Gastrocnemius medialis (tissue), 4 donors: Measurements from ENCODE around the gene DVL2. TPM values are rescaled to one million over a fixed set of nuclear protein-coding genes. Genes with fewer than 3 reads are reported as not detected.
A peak's percentile ranks its signal among the peaks of the same experiment; 100 is the strongest.

ENCODE experiments used
- ATAC-seq, 2 donors: fragments of 150-250 bp; one replicate each; pipeline ENCODE4 v1.9.1; 2016
- DNase-seq, 2 donors: peaks; one replicate each; pipeline ENCODE4 v3.0.0-alpha.2; 2019
- H3K27ac ChIP-seq, 4 donors: fragments of 200-600 bp; sonication (generic); 1 replicate in 1 of 4; 2 replicates in 3 of 4; pipeline ENCODE4 v1.5.1; 2016 to 2018; ENCODE audit warnings: mild to moderate bottlenecking in 2 of 4, moderate library complexity in 1 of 4
- H3K27me3 ChIP-seq, 3 donors: fragments of 200-600 bp; sonication (generic) in 2 of 3; 1 replicate in 1 of 3; 2 replicates in 2 of 3; pipeline versions ENCODE4 v1.5.1 to v1.6.0; 2016 to 2019; ENCODE audit warnings: mild to moderate bottlenecking in 1 of 3, moderate library complexity in 1 of 3
- H3K36me3 ChIP-seq, 2 donors: fragments of 200-600 bp; sonication (generic) in 1 of 2; one replicate each; pipeline ENCODE4 v1.5.1; 2017 to 2018
- H3K4me1 ChIP-seq, 2 donors: fragments of 200-600 bp; sonication (generic) in 1 of 2; one replicate each; pipeline ENCODE4 v1.5.1; 2016 to 2017; ENCODE audit warnings: mild to moderate bottlenecking in 2 of 2
- H3K4me3 ChIP-seq, 4 donors: fragments of 200-600 bp; sonication (generic) in 3 of 4; 1 replicate in 1 of 4; 2 replicates in 3 of 4; pipeline ENCODE4 v1.5.1; 2016 to 2019; ENCODE audit warnings: mild to moderate bottlenecking in 2 of 4
- H3K9me3 ChIP-seq, 3 donors: fragments of 200-600 bp; sonication (generic) in 2 of 3; 1 replicate in 1 of 3; 2 replicates in 2 of 3; pipeline ENCODE4 v1.5.1; 2016 to 2019
- POLR2A ChIP-seq, 2 donors: fragments of 450-650 bp; IDR thresholded peaks; one replicate each; pipeline ENCODE4 v1.6.1; 2017; ENCODE audit warnings: antibody characterized with exemption in 2 of 2, mild to moderate bottlenecking in 2 of 2, moderate library complexity in 2 of 2
- in situ Hi-C, 4 donors: fragments of 200-750 bp; cut with MboI; loops; one replicate each; pipeline versions ENCODE4 v1.15.0 to v1.8.0; 2017; ENCODE audit warnings: low sequenced_read_pairs in 4 of 4
- intact Hi-C: fragments of 100-400 bp; cut with DNase I; formaldehyde crosslinking; loops from one replicate; pipeline ENCODE4 v1.15.1; 2023; ENCODE audit warnings: low total_unique reads
- total RNA-seq, 4 donors: library from RNA; depleted of rRNA; stranded (reverse); fragments of >200 nt; gene quantifications; one replicate each; pipeline versions ENCODE4 v1.1.0 to v1.2.3, GENCODE V29; 2016
- TF ChIP-seq, protein P1 (sequence below), 5 experiments: fragments of 450-650 bp in 3 of 5; fragments of 200-600 bp in 2 of 5; sonication (generic) in 2 of 5; IDR thresholded peaks in 4 of 5; conservative IDR thresholded peaks in 1 of 5; 1 replicate in 4 of 5; 2 replicates in 1 of 5; pipeline ENCODE4 v1.5.1; 2016 to 2019; ENCODE audit warnings: antibody characterized with exemption in 5 of 5, mild to moderate bottlenecking in 3 of 5, moderate library complexity in 3 of 5

Gene DVL2
- total RNA-seq, 4 donors from 2014 or later, result 15.5 to 22.6 (median 20.5) TPM

DNA sequence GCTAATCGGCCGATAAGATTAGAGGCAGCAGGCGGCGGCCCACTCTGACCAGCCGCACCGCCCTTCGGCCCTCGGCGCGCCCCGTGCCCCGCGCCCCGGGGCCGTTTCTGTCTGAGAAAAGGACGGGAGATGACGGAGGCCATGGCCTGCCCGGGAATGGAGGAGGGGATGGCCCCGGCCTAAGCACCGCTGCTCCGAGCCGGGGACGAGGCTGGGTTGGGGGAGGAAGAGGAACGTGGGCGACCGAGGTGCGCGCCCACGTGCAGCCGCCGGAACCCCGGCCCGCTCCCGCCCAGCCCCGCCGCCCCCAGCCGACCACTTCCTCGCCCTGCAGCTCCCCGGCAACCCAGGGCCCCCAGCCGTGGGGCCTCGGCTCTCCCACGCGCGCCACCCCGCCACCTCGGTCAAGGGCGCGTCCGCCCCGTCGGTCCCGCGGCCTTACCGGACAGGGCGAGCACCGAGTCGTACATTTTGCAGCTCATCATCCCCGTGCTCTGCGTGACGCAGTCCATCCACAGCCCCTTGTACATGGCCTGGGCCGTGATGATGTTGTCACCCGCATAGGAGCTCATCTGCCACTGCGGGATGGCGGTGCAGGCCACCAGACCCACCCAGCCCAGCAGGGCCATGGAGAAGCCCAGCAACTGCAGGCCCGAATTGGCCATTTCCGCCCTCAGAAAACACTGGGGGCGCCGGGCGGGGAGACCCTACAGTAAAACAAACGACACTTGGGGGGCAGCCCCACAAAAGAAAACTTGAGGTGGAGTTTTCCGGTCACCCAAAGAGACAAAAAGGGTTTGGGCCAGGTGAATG, 27.3 kb upstream of the DVL2 start:
- peaks cover 0 to 34% of the 10 kb centered on the region in 2 donors for H3K36me3 ChIP-seq
- DNase-seq (no peak), ATAC-seq (peak; percentile 16 to 39)
- H3K9me3 ChIP-seq, result no peaks in the 10 kb centered on the region
- peak overlapping the region in 1 of 4 donors; percentile 11 for H3K27ac ChIP-seq
- H3K4me1 ChIP-seq, result peaks cover 5 to 9% of the 10 kb centered on the region in 2 donors
- intact Hi-C loops (no loop called here), in situ Hi-C loops (no loop called here)
- peaks cover 41 to 52% (median 43%) of the 10 kb centered on the region in 3 donors for H3K27me3 ChIP-seq
- TF ChIP-seq POLR2A (IDR thresholded peaks at IDR 0.05), result no peak
- TF ChIP-seq, protein P1, sequence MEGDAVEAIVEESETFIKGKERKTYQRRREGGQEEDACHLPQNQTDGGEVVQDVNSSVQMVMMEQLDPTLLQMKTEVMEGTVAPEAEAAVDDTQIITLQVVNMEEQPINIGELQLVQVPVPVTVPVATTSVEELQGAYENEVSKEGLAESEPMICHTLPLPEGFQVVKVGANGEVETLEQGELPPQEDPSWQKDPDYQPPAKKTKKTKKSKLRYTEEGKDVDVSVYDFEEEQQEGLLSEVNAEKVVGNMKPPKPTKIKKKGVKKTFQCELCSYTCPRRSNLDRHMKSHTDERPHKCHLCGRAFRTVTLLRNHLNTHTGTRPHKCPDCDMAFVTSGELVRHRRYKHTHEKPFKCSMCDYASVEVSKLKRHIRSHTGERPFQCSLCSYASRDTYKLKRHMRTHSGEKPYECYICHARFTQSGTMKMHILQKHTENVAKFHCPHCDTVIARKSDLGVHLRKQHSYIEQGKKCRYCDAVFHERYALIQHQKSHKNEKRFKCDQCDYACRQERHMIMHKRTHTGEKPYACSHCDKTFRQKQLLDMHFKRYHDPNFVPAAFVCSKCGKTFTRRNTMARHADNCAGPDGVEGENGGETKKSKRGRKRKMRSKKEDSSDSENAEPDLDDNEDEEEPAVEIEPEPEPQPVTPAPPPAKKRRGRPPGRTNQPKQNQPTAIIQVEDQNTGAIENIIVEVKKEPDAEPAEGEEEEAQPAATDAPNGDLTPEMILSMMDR (IDR thresholded peaks at IDR 0.05 in 4 of 5, conservative IDR thresholded peaks at IDR 0.05 in 1 of 5), result no peak
- H3K4me3 ChIP-seq, result peak overlapping the region; percentile 52 to 63 (median 53)

DNA sequence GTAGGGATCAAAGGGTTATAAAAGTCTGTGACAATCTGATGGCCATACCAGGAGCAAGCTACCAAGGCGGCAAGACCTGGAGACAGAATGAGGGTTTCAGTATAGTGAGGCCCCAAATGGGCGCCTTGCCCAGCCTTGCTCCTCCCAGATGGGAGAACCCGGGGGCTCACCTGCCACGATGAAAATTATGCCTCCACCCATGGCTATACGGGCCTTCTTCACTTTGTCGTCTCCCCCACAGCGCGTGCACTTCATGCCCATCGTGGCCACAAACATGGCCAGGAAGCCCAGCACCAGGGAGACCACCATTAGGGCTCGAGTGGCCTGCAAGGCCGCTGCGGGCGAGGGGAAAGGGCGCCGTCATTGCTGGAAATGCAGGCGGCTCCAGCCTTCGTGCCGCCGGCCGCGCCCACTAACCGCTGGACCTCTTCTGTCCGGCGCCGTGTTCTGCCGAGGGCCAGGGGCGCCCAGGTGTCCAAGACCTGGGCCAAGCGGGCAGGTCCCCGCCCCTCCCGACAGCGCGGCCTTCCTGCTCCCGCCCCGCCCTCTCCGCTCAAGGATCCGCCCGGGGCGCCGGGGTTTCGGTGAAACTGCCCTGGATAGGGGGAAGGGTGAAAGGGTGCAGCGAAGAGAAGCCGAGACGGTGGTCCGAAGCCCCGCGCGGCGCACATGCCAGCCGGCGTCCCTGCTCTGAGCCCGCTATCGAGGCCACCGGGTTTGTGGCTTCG, 26.5 kb upstream of the DVL2 start:
- in situ Hi-C loops, result no loop called here
- Histone ChIP-seq H3K4me1 (peaks cover 5 to 9% of the 10 kb centered on the region in 2 donors), H3K27me3 (peaks cover 41 to 48% (median 43%) of the 10 kb centered on the region in 3 donors), H3K9me3 (no peaks in the 10 kb centered on the region), H3K27ac (peak overlapping the region in 1 of 4 donors; percentile 11), H3K36me3 (peaks cover 0 to 42% of the 10 kb centered on the region in 2 donors), H3K4me3 (peak overlapping the region; percentile 52 to 63 (median 53))
- no peak for DNase-seq
- TF ChIP-seq POLR2A (IDR thresholded peaks at IDR 0.05), result no peak
- TF ChIP-seq, protein P1 (IDR thresholded peaks at IDR 0.05 in 4 of 5, conservative IDR thresholded peaks at IDR 0.05 in 1 of 5), result no peak
- ATAC-seq, result peak in 1 of 2 donors; percentile 44
- intact Hi-C loops, result no loop called here

DNA sequence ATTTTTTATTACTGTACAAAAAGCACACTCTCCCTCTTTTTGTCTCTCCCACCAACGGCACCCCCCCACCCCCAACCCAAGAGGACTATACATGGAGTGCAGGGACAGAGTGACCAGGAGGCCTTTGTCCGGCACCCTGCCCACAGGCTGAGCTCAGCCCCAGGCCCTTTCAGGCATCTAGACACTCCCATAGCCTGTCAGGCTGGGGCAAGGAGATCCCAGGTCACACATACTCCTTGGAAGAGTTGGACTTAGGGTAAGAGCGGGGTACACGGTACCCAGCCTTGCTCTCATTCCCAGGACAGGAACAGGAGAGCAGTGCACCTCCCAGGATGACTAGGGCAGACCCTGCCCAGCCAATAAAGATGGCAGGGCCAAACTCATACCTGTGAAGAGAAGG, 25.8 kb upstream of the DVL2 start:
- no peak overlapping the region for H3K27ac ChIP-seq
- DNase-seq, result no peak
- no peaks in the 10 kb centered on the region for H3K9me3 ChIP-seq
- H3K36me3 ChIP-seq, result peaks cover 0 to 49% of the 10 kb centered on the region in 2 donors
- H3K4me3 ChIP-seq, result no peak overlapping the region
- no peak for ATAC-seq
- peaks cover 41 to 45% (median 43%) of the 10 kb centered on the region in 3 donors for H3K27me3 ChIP-seq
- intact Hi-C loops, result no loop called here
- in situ Hi-C loops, result no loop called here
- TF ChIP-seq, protein P1 (IDR thresholded peaks at IDR 0.05 in 4 of 5, conservative IDR thresholded peaks at IDR 0.05 in 1 of 5), result no peak
- no peak for TF ChIP-seq POLR2A (IDR thresholded peaks at IDR 0.05)
- H3K4me1 ChIP-seq, result peaks cover 5 to 9% of the 10 kb centered on the region in 2 donors

DNA sequence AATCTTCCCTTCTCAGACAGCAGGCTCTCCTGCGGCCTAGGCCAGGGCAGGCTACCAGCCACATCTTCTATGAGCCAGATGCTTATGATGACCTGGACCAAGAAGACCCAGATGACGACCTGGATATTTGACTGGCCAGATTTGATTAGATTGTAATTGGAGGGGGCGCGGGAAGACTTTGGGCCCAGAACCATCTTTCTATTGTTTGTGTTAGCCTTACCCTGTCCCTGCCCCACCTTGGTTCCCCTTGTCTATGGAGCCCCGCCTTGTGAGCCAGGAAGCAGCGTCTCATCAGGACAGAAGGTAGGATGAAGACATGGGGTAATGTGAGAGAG, 25.2 kb upstream of the DVL2 start:
- peaks cover 38 to 41% (median 39%) of the 10 kb centered on the region in 3 donors for H3K27me3 ChIP-seq
- no peak for DNase-seq
- in situ Hi-C loops, result loop anchor here in 1 of 4 donors (10.0 kb wide), 1 partner anchor 45 kb away; the partner anchor contains the start of gene EIF5A
- H3K4me1 ChIP-seq, result peaks cover 5 to 9% of the 10 kb centered on the region in 2 donors
- intact Hi-C loops, result no loop called here
- no peaks in the 10 kb centered on the region for H3K9me3 ChIP-seq
- no peak overlapping the region for H3K4me3 ChIP-seq
- H3K36me3 ChIP-seq, result peaks cover 0 to 55% of the 10 kb centered on the region in 2 donors
- ATAC-seq, result no peak
- no peak for TF ChIP-seq POLR2A (IDR thresholded peaks at IDR 0.05)
- H3K27ac ChIP-seq, result no peak overlapping the region
